Measurements from ENCODE around the gene DOK1. TPM values are rescaled to one million over a fixed set of nuclear protein-coding genes. Genes with fewer than 3 reads are reported as not detected.

Gene DOK1
- total RNA-seq (2022) (3.4 and 4.6 TPM in 2 replicates), Bru-seq, nascent RNA (percentile 50 among the genes with signal in this experiment), BruChase-seq, experiment 1, labeled RNA remaining after a 6-hour chase (percentile 40 among the genes with signal in this experiment), BruChase-seq, experiment 2, labeled RNA remaining after a 2-hour chase (percentile 39 among the genes with signal in this experiment)
- long read RNA-seq, partial matches to known transcripts = 1 of 8 reads
- long read RNA-seq, other reads (novel, unspliced or antisense) = 5 of 8 reads

- DNase-seq (ENCODE audit: unreplicated experiment) = peak; percentile 58
- Mint-ChIP-seq H3K27me3 (ENCODE audit: insufficient read depth, unreplicated experiment) (no peaks in the 10 kb centered on the region), H3K36me3 (ENCODE audit: insufficient read depth, unreplicated experiment) (no peaks in the 10 kb centered on the region), H3K27ac (ENCODE audit: low read depth, unreplicated experiment) (peak within 1 kb of the TSS; percentile 16), H3K4me1 (ENCODE audit: insufficient read depth, unreplicated experiment) (peaks cover 11% of the 10 kb centered on the region), H3K4me3 (ENCODE audit: unreplicated experiment) (peak within 1 kb of the TSS; percentile 48), H3K9me3 (ENCODE audit: unreplicated experiment) (no peaks in the 10 kb centered on the region)
- BruUV-seq (replicated peaks) = no TSS peak
- CTCF ChIA-PET = no interaction called here
- no peak for TF ChIP-seq CTCF (IDR thresholded peaks at IDR 0.05; ENCODE audit: unreplicated experiment)
- POLR2A ChIA-PET = no interaction called here
- intact Hi-C loops (cut with micrococcal nuclease) = no loop called here
Observed at GRCh38 chr2:74553892-74554819, at the start of gene DOK1, which contains the start of gene LOXL3. DOK1 (plus strand) TSS chr2:74554720; CDS start chr2:74554755, 35 bp downstream. LOXL3 (minus strand) TSS chr2:74553942; CDS start chr2:74552634, 1,308 bp downstream.

GRCh38 chr2:74505448-74506246 is 48.9 kb upstream of the DOK1 start:
- ChIA-PET CTCF (interaction anchor here (0.6 to 3.5 kb wide), 7 partner anchors 15 to 1049 kb away, joined by 3 to 18 read pairs (median 4); partner anchors contain the start of genes CCDC142 and TTC31), POLR2A (interaction anchor here (0.6 to 8.6 kb wide), 7 partner anchors 13 to 326 kb away, joined by 3 to 135 read pairs (median 6); partner anchors contain the start of genes AUP1, DQX1, HTRA2 and RTKN)
- TF ChIP-seq CTCF (IDR thresholded peaks at IDR 0.05; ENCODE audit: unreplicated experiment) = no peak
- Mint-ChIP-seq H3K4me3 (ENCODE audit: unreplicated experiment) (peak overlapping the region; percentile 88), H3K36me3 (ENCODE audit: insufficient read depth, unreplicated experiment) (peaks cover 46% of the 10 kb centered on the region), H3K9me3 (ENCODE audit: unreplicated experiment) (no peaks in the 10 kb centered on the region), H3K27ac (ENCODE audit: low read depth, unreplicated experiment) (no peak overlapping the region), H3K4me1 (ENCODE audit: insufficient read depth, unreplicated experiment) (peaks cover 28% of the 10 kb centered on the region), H3K27me3 (ENCODE audit: insufficient read depth, unreplicated experiment) (no peaks in the 10 kb centered on the region)
- DNase-seq (ENCODE audit: unreplicated experiment) = no peak
- intact Hi-C loops (cut with micrococcal nuclease) = no loop called here
- BruUV-seq (replicated peaks) = no TSS peak

- peak; percentile 98 for DNase-seq (ENCODE audit: unreplicated experiment)
- H3K4me1 Mint-ChIP-seq (ENCODE audit: insufficient read depth, unreplicated experiment) = peaks cover 28% of the 10 kb centered on the region
- POLR2A ChIA-PET = interaction anchor here (0.6 to 8.6 kb wide), 19 partner anchors 9 to 1264 kb away, joined by 3 to 135 read pairs (median 4); partner anchors contain the start of genes AUP1, CCDC142, DQX1 and HTRA2
- BruUV-seq (replicated peaks) = no TSS peak
- intact Hi-C loops (cut with micrococcal nuclease) = loop anchor here (1.0 kb wide), 2 partner anchors 22 to 80 kb away; partner anchors contain the start of genes AUP1 and HTRA2
- no peaks in the 10 kb centered on the region for H3K9me3 Mint-ChIP-seq (ENCODE audit: unreplicated experiment)
- H3K27me3 Mint-ChIP-seq (ENCODE audit: insufficient read depth, unreplicated experiment) = no peaks in the 10 kb centered on the region
- H3K4me3 Mint-ChIP-seq (ENCODE audit: unreplicated experiment) = peak within 1 kb of the TSS; percentile 88
- no peak for TF ChIP-seq CTCF (IDR thresholded peaks at IDR 0.05; ENCODE audit: unreplicated experiment)
- H3K36me3 Mint-ChIP-seq (ENCODE audit: insufficient read depth, unreplicated experiment) = peaks cover 46% of the 10 kb centered on the region
- H3K27ac Mint-ChIP-seq (ENCODE audit: low read depth, unreplicated experiment) = peak within 1 kb of the TSS; percentile 98
- CTCF ChIA-PET = interaction anchor here (1.1 to 3.5 kb wide), 5 partner anchors 13 to 79 kb away, joined by 4 to 18 read pairs (median 5); partner anchors contain the start of genes CCDC142 and TTC31
Observed at GRCh38 chr2:74507145-74507925, 47.2 kb upstream of the DOK1 start, which contains the start of gene PCGF1. PCGF1 (minus strand) TSS chr2:74507695; CDS start chr2:74507668, 27 bp downstream.
